ENCODE data around the gene AP2A1. TPM values are rescaled to one million over a fixed set of nuclear protein-coding genes. Genes with fewer than 3 reads are reported as not detected.

The AP2A1 gene
- total and polyA plus RNA-seq, 10 of the 15 experiments (the other 5 are each of a cell fraction or from before 2014, with no cell fraction given): 0.68 to 78.8 (median 33.8) TPM

DNA sequence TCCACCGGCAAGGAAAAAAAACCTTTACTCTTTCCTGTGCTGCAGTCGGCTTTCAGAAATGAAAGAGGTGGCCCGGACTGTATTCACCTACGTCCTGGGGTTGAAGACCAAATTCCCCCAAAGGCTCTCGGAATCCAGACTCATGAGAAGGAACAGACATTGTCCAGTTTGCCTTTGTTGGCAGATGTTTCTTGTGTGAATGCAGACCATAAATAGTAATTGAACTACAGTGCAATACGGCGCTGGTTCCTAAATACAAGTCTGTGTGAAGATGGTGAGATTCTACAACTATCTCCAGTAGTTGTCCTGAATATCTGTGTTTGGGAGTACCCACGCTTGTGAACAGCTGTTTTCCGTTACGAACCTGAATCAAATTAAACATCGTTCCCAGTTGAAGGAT lies 72.9 kb downstream of the AP2A1 start (continued):
- no peak for TF ChIP-seq FOXK2 (IDR thresholded peaks at IDR 0.05)

DNA sequence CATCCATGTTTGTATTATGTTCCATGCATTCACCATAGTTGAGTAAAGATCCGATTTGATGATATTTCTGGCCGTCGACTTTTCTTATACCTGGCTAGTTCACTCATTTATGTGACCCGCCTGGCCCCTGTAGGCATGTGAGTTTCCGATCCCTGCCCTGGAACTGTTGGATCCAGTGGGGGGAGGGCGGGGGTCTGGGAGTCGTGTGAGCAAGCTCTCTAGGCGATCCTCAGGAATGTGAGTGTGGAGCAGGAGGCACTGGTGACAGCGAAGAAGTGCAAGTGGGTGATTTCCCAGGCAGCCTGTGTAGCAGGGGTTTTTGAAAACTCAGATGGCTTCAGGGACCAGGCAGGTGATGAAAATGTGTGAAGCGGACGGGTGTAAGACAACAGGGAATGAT lies 73.5 kb downstream of the AP2A1 start:
- ChIA-PET POLR2A (no interaction called here), SMC1A (ENCODE audit: uncharacterized antibody, unreplicated experiment) (interaction anchor here (0.5 to 0.6 kb wide), 2 partner anchors 8 to 118 kb away, joined by 3 read pairs; no protein-coding TSS in a partner anchor), CTCF (no interaction called here), RAD21 (ENCODE audit: unreplicated experiment) (no interaction called here)
- no peak overlapping the region for H3K4me3 ChIP-seq
- no peak for ATAC-seq
- in situ Hi-C loops (cut with MboI) (no loop called here), intact Hi-C loops (cut with micrococcal nuclease; ENCODE audit: unreplicated experiment) (no loop called here)
- H4K20me1 ChIP-seq (ENCODE audit: control insufficient read depth, insufficient read depth): no peaks in the 10 kb centered on the region
- TF ChIP-seq, protein P1, sequence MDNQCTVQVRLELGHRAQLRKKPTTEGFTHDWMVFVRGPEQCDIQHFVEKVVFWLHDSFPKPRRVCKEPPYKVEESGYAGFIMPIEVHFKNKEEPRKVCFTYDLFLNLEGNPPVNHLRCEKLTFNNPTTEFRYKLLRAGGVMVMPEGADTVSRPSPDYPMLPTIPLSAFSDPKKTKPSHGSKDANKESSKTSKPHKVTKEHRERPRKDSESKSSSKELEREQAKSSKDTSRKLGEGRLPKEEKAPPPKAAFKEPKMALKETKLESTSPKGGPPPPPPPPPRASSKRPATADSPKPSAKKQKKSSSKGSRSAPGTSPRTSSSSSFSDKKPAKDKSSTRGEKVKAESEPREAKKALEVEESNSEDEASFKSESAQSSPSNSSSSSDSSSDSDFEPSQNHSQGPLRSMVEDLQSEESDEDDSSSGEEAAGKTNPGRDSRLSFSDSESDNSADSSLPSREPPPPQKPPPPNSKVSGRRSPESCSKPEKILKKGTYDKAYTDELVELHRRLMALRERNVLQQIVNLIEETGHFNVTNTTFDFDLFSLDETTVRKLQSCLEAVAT (IDR thresholded peaks at IDR 0.05): no peak
- no peak for TF ChIP-seq SRF (IDR thresholded peaks at IDR 0.05; ENCODE audit: low read depth in 2 of 2, low read length in 2 of 2)
- TF ChIP-seq IKZF2 (IDR thresholded peaks at IDR 0.05): no peak
- no peak for TF ChIP-seq TCF3 (IDR thresholded peaks at IDR 0.05; ENCODE audit: borderline replicate concordance, insufficient read depth, low read depth, low read length)
- TF ChIP-seq, protein P2, sequence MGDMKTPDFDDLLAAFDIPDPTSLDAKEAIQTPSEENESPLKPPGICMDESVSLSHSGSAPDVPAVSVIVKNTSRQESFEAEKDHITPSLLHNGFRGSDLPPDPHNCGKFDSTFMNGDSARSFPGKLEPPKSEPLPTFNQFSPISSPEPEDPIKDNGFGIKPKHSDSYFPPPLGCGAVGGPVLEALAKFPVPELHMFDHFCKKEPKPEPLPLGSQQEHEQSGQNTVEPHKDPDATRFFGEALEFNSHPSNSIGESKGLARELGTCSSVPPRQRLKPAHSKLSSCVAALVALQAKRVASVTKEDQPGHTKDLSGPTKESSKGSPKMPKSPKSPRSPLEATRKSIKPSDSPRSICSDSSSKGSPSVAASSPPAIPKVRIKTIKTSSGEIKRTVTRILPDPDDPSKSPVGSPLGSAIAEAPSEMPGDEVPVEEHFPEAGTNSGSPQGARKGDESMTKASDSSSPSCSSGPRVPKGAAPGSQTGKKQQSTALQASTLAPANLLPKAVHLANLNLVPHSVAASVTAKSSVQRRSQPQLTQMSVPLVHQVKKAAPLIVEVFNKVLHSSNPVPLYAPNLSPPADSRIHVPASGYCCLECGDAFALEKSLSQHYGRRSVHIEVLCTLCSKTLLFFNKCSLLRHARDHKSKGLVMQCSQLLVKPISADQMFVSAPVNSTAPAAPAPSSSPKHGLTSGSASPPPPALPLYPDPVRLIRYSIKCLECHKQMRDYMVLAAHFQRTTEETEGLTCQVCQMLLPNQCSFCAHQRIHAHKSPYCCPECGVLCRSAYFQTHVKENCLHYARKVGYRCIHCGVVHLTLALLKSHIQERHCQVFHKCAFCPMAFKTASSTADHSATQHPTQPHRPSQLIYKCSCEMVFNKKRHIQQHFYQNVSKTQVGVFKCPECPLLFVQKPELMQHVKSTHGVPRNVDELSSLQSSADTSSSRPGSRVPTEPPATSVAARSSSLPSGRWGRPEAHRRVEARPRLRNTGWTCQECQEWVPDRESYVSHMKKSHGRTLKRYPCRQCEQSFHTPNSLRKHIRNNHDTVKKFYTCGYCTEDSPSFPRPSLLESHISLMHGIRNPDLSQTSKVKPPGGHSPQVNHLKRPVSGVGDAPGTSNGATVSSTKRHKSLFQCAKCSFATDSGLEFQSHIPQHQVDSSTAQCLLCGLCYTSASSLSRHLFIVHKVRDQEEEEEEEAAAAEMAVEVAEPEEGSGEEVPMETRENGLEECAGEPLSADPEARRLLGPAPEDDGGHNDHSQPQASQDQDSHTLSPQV (IDR thresholded peaks at IDR 0.05): no peak
- TF ChIP-seq SREBF1 (IDR thresholded peaks at IDR 0.05; ENCODE audit: low read length): no peak
- TF ChIP-seq NFXL1 (IDR thresholded peaks at IDR 0.05; ENCODE audit: borderline replicate concordance): no peak
- no peak for TF ChIP-seq TAF1 (IDR thresholded peaks at IDR 0.05; ENCODE audit: borderline replicate concordance, low read depth, low read length)
- no peak for TF ChIP-seq CHD4 (IDR thresholded peaks at IDR 0.05)
- TF ChIP-seq, protein P3, sequence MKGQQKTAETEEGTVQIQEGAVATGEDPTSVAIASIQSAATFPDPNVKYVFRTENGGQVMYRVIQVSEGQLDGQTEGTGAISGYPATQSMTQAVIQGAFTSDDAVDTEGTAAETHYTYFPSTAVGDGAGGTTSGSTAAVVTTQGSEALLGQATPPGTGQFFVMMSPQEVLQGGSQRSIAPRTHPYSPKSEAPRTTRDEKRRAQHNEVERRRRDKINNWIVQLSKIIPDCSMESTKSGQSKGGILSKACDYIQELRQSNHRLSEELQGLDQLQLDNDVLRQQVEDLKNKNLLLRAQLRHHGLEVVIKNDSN (IDR thresholded peaks at IDR 0.05; ENCODE audit: borderline replicate concordance, extremely low read length, insufficient read depth, low read depth, low read length): no peak
- TF ChIP-seq NR2F1 (conservative IDR thresholded peaks at IDR 0.05): no peak
- DNase-seq (ENCODE audit: low read depth, low spot score): no peak
- no peak for FAIRE-seq
- H2AFZ ChIP-seq (ENCODE audit: control insufficient read depth, low read depth, low read length): no peak overlapping the region
- 97% methylated on average over 11 of the region's 11 CpGs for WGBS (ENCODE audit: insufficient coverage, insufficient replicate concordance, low lambda C conversion rate, missing lambda C conversion rate)
- H3K27me3 ChIP-seq (replicated peaks in 1 of 2; ENCODE audit: control insufficient read depth in 2 of 2, insufficient read depth in 2 of 2, low read length in 1 of 2): no peaks in the 10 kb centered on the region
- no peaks in the 10 kb centered on the region for H3K79me2 ChIP-seq (ENCODE audit: control insufficient read depth, insufficient read depth, low read length)
- peaks cover 13% of the 10 kb centered on the region for H3K4me1 ChIP-seq (ENCODE audit: control insufficient read depth, insufficient read depth, low read length)
- H3K9me3 ChIP-seq (replicated peaks; ENCODE audit: control insufficient read depth, insufficient read depth, low read length): no peaks in the 10 kb centered on the region
- H3K4me2 ChIP-seq (ENCODE audit: control insufficient read depth, insufficient read depth): no peak overlapping the region
- H3K36me3 ChIP-seq (ENCODE audit: control insufficient read depth in 2 of 2, insufficient read depth in 2 of 2, low read length in 1 of 2): peaks cover 10 to 11% of the 10 kb centered on the region in 2 experiments
- no TSS peak for BruUV-seq (replicated peaks)
- no peak overlapping the region for H3K27ac ChIP-seq (ENCODE audit: control insufficient read depth, insufficient read depth)
- H3K9ac ChIP-seq (ENCODE audit: control insufficient read depth, insufficient read depth, low read length): no peak overlapping the region

Data from GM12878 (cell line).